Measurements from ENCODE around the gene ACIN1. TPM values are rescaled to one million over a fixed set of nuclear protein-coding genes. Genes with fewer than 3 reads are reported as not detected.

The ACIN1 gene
- total RNA-seq, 1 donor from 2014 or later = 62.1 TPM

DNA sequence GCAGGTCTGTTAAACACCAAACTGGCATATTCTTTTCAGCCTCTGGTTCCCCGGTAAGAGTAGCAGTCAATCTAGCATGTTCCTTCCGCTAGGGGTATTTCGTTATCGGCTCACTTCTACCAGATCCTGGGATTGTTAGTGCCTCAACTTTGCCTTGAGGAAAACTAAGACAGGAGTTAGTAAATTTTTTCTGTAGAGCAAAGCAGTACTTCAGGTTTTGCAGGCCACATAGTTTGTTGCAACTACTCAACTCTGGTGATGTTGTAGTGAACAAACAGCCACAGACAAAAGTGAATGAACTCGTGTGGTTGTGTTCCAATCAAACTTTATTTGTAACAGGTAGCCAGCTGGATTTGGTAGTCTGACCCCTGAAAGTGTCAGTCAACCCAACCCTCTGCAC, 31.3 kb downstream of the ACIN1 start:
- Histone ChIP-seq H3K9ac (ENCODE audit: low read depth in 1 of 3, low read length in 3 of 3) (no peak overlapping the region), H3K4me3 (ENCODE audit: low read length in 3 of 3) (no peak overlapping the region), H3K27ac (ENCODE audit: low read depth, low read length) (no peak overlapping the region), H3K36me3 (ENCODE audit: control insufficient read depth in 3 of 3, insufficient read depth in 3 of 3, low read length in 3 of 3) (peaks cover 77 to 84% (median 79%) of the 10 kb centered on the region in 3 donors), H3K27me3 (ENCODE audit: control insufficient read depth in 3 of 3, insufficient read depth in 3 of 3, low read length in 3 of 3) (no peaks in the 10 kb centered on the region), H3K4me1 (ENCODE audit: control insufficient read depth in 3 of 3, insufficient read depth in 3 of 3, low read length in 3 of 3) (peaks cover 6 to 15% (median 11%) of the 10 kb centered on the region in 3 donors), H3K9me3 (ENCODE audit: control insufficient read depth in 3 of 3, low read length in 3 of 3) (no peaks in the 10 kb centered on the region)

- Histone ChIP-seq H3K4me3 (ENCODE audit: low read length in 3 of 3) (no peak overlapping the region), H3K36me3 (ENCODE audit: control insufficient read depth in 3 of 3, insufficient read depth in 3 of 3, low read length in 3 of 3) (peaks cover 65 to 72% (median 67%) of the 10 kb centered on the region in 3 donors), H3K27ac (ENCODE audit: low read depth, low read length) (no peak overlapping the region), H3K27me3 (ENCODE audit: control insufficient read depth in 3 of 3, insufficient read depth in 3 of 3, low read length in 3 of 3) (no peaks in the 10 kb centered on the region), H3K9ac (ENCODE audit: low read depth in 1 of 3, low read length in 3 of 3) (peak overlapping the region in 1 of 3 donors; percentile 8), H3K9me3 (ENCODE audit: control insufficient read depth in 3 of 3, low read length in 3 of 3) (no peaks in the 10 kb centered on the region), H3K4me1 (ENCODE audit: control insufficient read depth in 3 of 3, insufficient read depth in 3 of 3, low read length in 3 of 3) (peaks cover 6 to 14% (median 10%) of the 10 kb centered on the region in 3 donors)
Measured at GRCh38 chr14:23062002-23062401, 32.9 kb downstream of the ACIN1 start.

GRCh38 chr14:23060536-23061260, 34.2 kb downstream of the ACIN1 start:
- Histone ChIP-seq H3K4me3 (ENCODE audit: low read length in 3 of 3) (no peak overlapping the region), H3K4me1 (ENCODE audit: control insufficient read depth in 3 of 3, insufficient read depth in 3 of 3, low read length in 3 of 3) (peaks cover 14 to 27% (median 18%) of the 10 kb centered on the region in 3 donors), H3K9me3 (ENCODE audit: control insufficient read depth in 3 of 3, low read length in 3 of 3) (no peaks in the 10 kb centered on the region), H3K27me3 (ENCODE audit: control insufficient read depth in 3 of 3, insufficient read depth in 3 of 3, low read length in 3 of 3) (no peaks in the 10 kb centered on the region), H3K9ac (ENCODE audit: low read depth in 1 of 3, low read length in 3 of 3) (no peak overlapping the region), H3K36me3 (ENCODE audit: control insufficient read depth in 3 of 3, insufficient read depth in 3 of 3, low read length in 3 of 3) (peaks cover 53 to 60% (median 57%) of the 10 kb centered on the region in 3 donors), H3K27ac (ENCODE audit: low read depth, low read length) (no peak overlapping the region)

DNA sequence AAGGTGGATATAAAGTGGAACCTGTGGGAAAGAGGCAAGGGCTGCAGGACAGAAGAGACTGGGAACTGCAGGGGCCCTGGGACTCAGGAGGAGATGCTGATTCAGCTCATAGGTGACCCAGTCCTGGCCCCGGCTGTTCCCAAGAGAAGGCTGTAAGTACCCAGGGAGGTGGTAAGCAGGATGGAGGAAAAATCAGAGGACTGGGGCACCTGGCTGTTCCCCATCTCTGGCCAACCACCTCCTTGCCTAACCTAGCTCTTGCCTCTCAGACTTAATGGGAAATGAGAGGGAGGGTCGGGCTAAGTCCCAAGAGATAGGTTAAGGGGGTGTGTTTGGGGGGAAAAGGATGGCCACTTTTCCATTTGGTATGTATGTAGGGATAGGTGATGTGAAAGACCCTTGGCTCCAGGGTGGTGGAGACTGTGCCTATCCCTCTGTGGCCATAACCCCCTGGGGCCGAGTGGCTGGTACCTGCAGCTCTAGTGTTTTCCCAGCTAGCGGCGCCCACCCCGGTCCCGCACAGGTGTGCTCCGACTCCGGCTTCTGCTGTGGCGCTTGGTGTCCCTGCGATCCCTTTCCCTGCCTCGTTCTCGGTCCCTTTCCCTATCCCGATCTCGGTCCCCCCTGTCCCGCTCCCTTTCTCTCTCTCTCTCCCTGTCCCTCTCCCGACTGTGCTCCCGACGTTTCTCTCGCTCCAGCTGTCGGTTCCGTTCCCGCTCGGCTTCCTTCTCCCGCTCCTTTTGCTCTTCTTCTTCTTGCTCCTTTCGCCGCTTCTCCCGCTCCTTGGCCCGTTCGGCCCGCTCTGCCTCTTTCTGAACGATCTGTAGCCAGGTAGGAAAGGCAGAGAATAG, 36.1 kb downstream of the ACIN1 start:
- H3K4me3 ChIP-seq (ENCODE audit: low read length in 3 of 3) = no peak overlapping the region
- H3K36me3 ChIP-seq (ENCODE audit: control insufficient read depth in 3 of 3, insufficient read depth in 3 of 3, low read length in 3 of 3) = peaks cover 43 to 44% (median 44%) of the 10 kb centered on the region in 3 donors
- H3K27me3 ChIP-seq (ENCODE audit: control insufficient read depth in 3 of 3, insufficient read depth in 3 of 3, low read length in 3 of 3) = no peaks in the 10 kb centered on the region
- H3K9me3 ChIP-seq (ENCODE audit: control insufficient read depth in 3 of 3, low read length in 3 of 3) = no peaks in the 10 kb centered on the region
- no peak overlapping the region for H3K27ac ChIP-seq (ENCODE audit: low read depth, low read length)
- peaks cover 14 to 29% (median 18%) of the 10 kb centered on the region in 3 donors for H3K4me1 ChIP-seq (ENCODE audit: control insufficient read depth in 3 of 3, insufficient read depth in 3 of 3, low read length in 3 of 3)
- no peak overlapping the region for H3K9ac ChIP-seq (ENCODE audit: low read depth in 1 of 3, low read length in 3 of 3)

GRCh38 chr14:23057757-23058653, 36.9 kb downstream of the ACIN1 start:
- H3K4me1 ChIP-seq (ENCODE audit: control insufficient read depth in 3 of 3, insufficient read depth in 3 of 3, low read length in 3 of 3) = peaks cover 14 to 29% (median 18%) of the 10 kb centered on the region in 3 donors
- no peaks in the 10 kb centered on the region for H3K27me3 ChIP-seq (ENCODE audit: control insufficient read depth in 3 of 3, insufficient read depth in 3 of 3, low read length in 3 of 3)
- peak overlapping the region; percentile 64 to 70 (median 67) for H3K4me3 ChIP-seq (ENCODE audit: low read length in 3 of 3)
- H3K9ac ChIP-seq (ENCODE audit: low read depth in 1 of 3, low read length in 3 of 3) = peak overlapping the region in 2 of 3 donors; percentile 56 to 71
- H3K36me3 ChIP-seq (ENCODE audit: control insufficient read depth in 3 of 3, insufficient read depth in 3 of 3, low read length in 3 of 3) = peaks cover 34 to 36% (median 35%) of the 10 kb centered on the region in 3 donors
- H3K9me3 ChIP-seq (ENCODE audit: control insufficient read depth in 3 of 3, low read length in 3 of 3) = no peaks in the 10 kb centered on the region
- H3K27ac ChIP-seq (ENCODE audit: low read depth, low read length) = no peak overlapping the region

- Histone ChIP-seq H3K27me3 (ENCODE audit: control insufficient read depth in 3 of 3, insufficient read depth in 3 of 3, low read length in 3 of 3) (no peaks in the 10 kb centered on the region), H3K27ac (ENCODE audit: low read depth, low read length) (no peak within 1 kb of the TSS), H3K4me1 (ENCODE audit: control insufficient read depth in 3 of 3, insufficient read depth in 3 of 3, low read length in 3 of 3) (peaks cover 12 to 23% (median 15%) of the 10 kb centered on the region in 3 donors), H3K9me3 (ENCODE audit: control insufficient read depth in 3 of 3, low read length in 3 of 3) (no peaks in the 10 kb centered on the region), H3K9ac (ENCODE audit: low read depth in 1 of 3, low read length in 3 of 3) (peak within 1 kb of the TSS; percentile 33 to 71 (median 56)), H3K36me3 (ENCODE audit: control insufficient read depth in 3 of 3, insufficient read depth in 3 of 3, low read length in 3 of 3) (peaks cover 26 to 27% (median 27%) of the 10 kb centered on the region in 3 donors), H3K4me3 (ENCODE audit: low read length in 3 of 3) (peak within 1 kb of the TSS; percentile 66 to 70 (median 67))
Measured at GRCh38 chr14:23056956-23057756, 37.8 kb downstream of the ACIN1 start, which contains the start of gene CDH24. TSS of gene CDH24 (minus strand) at chr14:23057520. CDS start at chr14:23055733, 1,787 bp downstream.

GRCh38 chr14:23056145-23056955, 38.6 kb downstream of the ACIN1 start:
- Histone ChIP-seq H3K9me3 (ENCODE audit: control insufficient read depth in 3 of 3, low read length in 3 of 3) (no peaks in the 10 kb centered on the region), H3K4me3 (ENCODE audit: low read length in 3 of 3) (peak overlapping the region; percentile 22 to 67 (median 66)), H3K36me3 (ENCODE audit: control insufficient read depth in 3 of 3, insufficient read depth in 3 of 3, low read length in 3 of 3) (peaks cover 23 to 24% (median 23%) of the 10 kb centered on the region in 3 donors), H3K27ac (ENCODE audit: low read depth, low read length) (no peak overlapping the region), H3K9ac (ENCODE audit: low read depth in 1 of 3, low read length in 3 of 3) (peak overlapping the region in 1 of 3 donors; percentile 71), H3K27me3 (ENCODE audit: control insufficient read depth in 3 of 3, insufficient read depth in 3 of 3, low read length in 3 of 3) (no peaks in the 10 kb centered on the region), H3K4me1 (ENCODE audit: control insufficient read depth in 3 of 3, insufficient read depth in 3 of 3, low read length in 3 of 3) (peaks cover 10 to 20% (median 13%) of the 10 kb centered on the region in 3 donors)

DNA sequence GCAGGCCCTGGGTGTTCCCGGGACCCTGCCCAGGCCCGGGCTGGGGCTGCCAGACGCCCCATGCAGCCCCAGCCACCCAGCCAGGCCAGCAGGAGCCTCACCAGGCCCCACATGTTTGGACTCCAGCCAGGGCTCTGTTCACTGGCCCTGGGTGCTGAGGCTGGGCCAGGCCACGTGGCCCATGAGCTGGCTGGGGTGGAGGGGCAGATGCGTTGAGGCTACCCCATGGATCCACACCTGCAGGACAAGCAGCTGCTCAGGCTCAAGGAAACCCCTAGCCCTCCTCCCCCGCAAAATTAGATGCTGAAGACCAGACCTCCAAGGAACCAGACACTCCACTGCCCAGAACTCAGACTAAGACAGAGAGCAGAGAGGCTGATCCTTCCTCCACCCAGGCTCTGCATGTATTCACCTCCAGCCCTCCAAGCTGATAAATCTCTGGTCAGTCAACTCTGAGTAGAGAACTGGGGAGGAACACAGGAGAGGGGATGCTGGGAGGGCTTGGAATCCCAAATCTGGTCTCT, 39.3 kb downstream of the ACIN1 start:
- Histone ChIP-seq H3K9me3 (ENCODE audit: control insufficient read depth in 3 of 3, low read length in 3 of 3) (no peaks in the 10 kb centered on the region), H3K27me3 (ENCODE audit: control insufficient read depth in 3 of 3, insufficient read depth in 3 of 3, low read length in 3 of 3) (no peaks in the 10 kb centered on the region), H3K9ac (ENCODE audit: low read depth in 1 of 3, low read length in 3 of 3) (no peak overlapping the region), H3K4me3 (ENCODE audit: low read length in 3 of 3) (no peak overlapping the region), H3K27ac (ENCODE audit: low read depth, low read length) (no peak overlapping the region), H3K4me1 (ENCODE audit: control insufficient read depth in 3 of 3, insufficient read depth in 3 of 3, low read length in 3 of 3) (peaks cover 10 to 20% (median 13%) of the 10 kb centered on the region in 3 donors), H3K36me3 (ENCODE audit: control insufficient read depth in 3 of 3, insufficient read depth in 3 of 3, low read length in 3 of 3) (peaks cover 17 to 18% (median 17%) of the 10 kb centered on the region in 3 donors)
